Astrocyte (in vitro differentiated cells and primary cell): ENCODE results near the gene ME3. TPM values are rescaled to one million over a fixed set of nuclear protein-coding genes. Genes with fewer than 3 reads are reported as not detected.

Experiments
- DNase-seq: peaks from one replicate; pipeline ENCODE4 v3.0.0-alpha.2; 2010; ENCODE audit warnings: low read depth
- FAIRE-seq: peaks from 2 replicates; lab custom pipeline; 2011; peaks lifted over from hg19 to GRCh38; lab: Jason Lieb, UNC
- H2AFZ ChIP-seq: 2 replicates; pipeline ENCODE4 v1.6.0; 2012; ENCODE audit warnings: low read depth, low read length, inconsistent platforms
- H3K27ac ChIP-seq: 2 replicates; pipeline ENCODE4 v1.5.1; 2011; ENCODE audit warnings: low read depth, low read length, inconsistent platforms
- H3K27me3 ChIP-seq: 2 replicates; pipeline ENCODE4 v1.6.0; 2011; ENCODE audit warnings: low read length, inconsistent platforms; ENCODE audit not compliant: insufficient read depth
- H3K36me3 ChIP-seq: 2 replicates; pipeline ENCODE4 v1.5.1; 2011; ENCODE audit warnings: low read length, inconsistent platforms; ENCODE audit not compliant: insufficient read depth
- H3K4me1 ChIP-seq: 2 replicates; pipeline ENCODE4 v1.5.1; 2011; ENCODE audit warnings: low read length, inconsistent platforms; ENCODE audit not compliant: insufficient read depth
- H3K4me2 ChIP-seq: 2 replicates; pipeline ENCODE4 v1.6.0; 2012; ENCODE audit warnings: low read length, inconsistent platforms
- H3K4me3 ChIP-seq: 2 replicates; pipeline ENCODE4 v1.5.1; 2011; ENCODE audit warnings: low read depth, mild to moderate bottlenecking, low read length, inconsistent platforms; ENCODE audit not compliant: insufficient read depth
- H3K79me2 ChIP-seq: 2 replicates; pipeline ENCODE4 v1.6.0; 2012; ENCODE audit warnings: mild to moderate bottlenecking, low read length, inconsistent platforms; ENCODE audit not compliant: insufficient read depth
- H3K9ac ChIP-seq: 2 replicates; pipeline ENCODE4 v1.6.0; 2012; ENCODE audit warnings: mild to moderate bottlenecking, low read length, inconsistent platforms
- H3K9me3 ChIP-seq: 2 replicates; pipeline ENCODE4 v1.5.1; 2012; ENCODE audit warnings: low read depth, mild to moderate bottlenecking, low read length, inconsistent platforms; ENCODE audit not compliant: insufficient read depth
- H4K20me1 ChIP-seq: 2 replicates; pipeline ENCODE4 v1.6.0; 2012; ENCODE audit warnings: low read length, inconsistent platforms; ENCODE audit not compliant: insufficient read depth
- H3K27ac Mint-ChIP-seq: one replicate; pipeline ENCODE4 v1.8.0; 2021; ENCODE audit warnings: mild to moderate bottlenecking, mixed read lengths; ENCODE audit not compliant: unreplicated experiment
- H3K27me3 Mint-ChIP-seq: one replicate; pipeline ENCODE4 v1.8.0; 2021; ENCODE audit warnings: low read depth, mixed read lengths; ENCODE audit not compliant: unreplicated experiment
- H3K36me3 Mint-ChIP-seq: one replicate; pipeline ENCODE4 v1.8.0; 2021; ENCODE audit warnings: low read depth, mixed read lengths; ENCODE audit not compliant: unreplicated experiment
- H3K4me1 Mint-ChIP-seq: one replicate; pipeline ENCODE4 v1.8.0; 2021; ENCODE audit warnings: low read depth, mixed read lengths; ENCODE audit not compliant: unreplicated experiment
- H3K4me3 Mint-ChIP-seq: one replicate; pipeline ENCODE4 v1.8.0; 2021; ENCODE audit warnings: mild to moderate bottlenecking, moderate library complexity, mixed read lengths; ENCODE audit not compliant: unreplicated experiment
- H3K9me3 Mint-ChIP-seq: one replicate; pipeline ENCODE4 v1.8.0; 2021; ENCODE audit warnings: mild to moderate bottlenecking, mixed read lengths; ENCODE audit not compliant: unreplicated experiment
- EZH2 ChIP-seq: IDR thresholded peaks from 2 replicates; pipeline ENCODE4 v1.6.1; 2012; ENCODE audit warnings: mild to moderate bottlenecking, low read length, inconsistent platforms; ENCODE audit not compliant: insufficient read depth
- total RNA-seq: library from RNA; stranded (reverse); gene quantifications from 2 replicates; pipeline ENCODE4 v1.2.1, GENCODE V29; 2021
- TF ChIP-seq, protein P1 (sequence below): IDR thresholded peaks from 2 replicates; pipeline ENCODE4 v1.5.1; 2011; ENCODE audit warnings: low read depth, mild to moderate bottlenecking, inconsistent platforms, low read length, moderate library complexity; ENCODE audit not compliant: insufficient read depth

The ME3 gene
- total RNA-seq, 1 donor from 2014 or later, result 28.6 TPM

DNA sequence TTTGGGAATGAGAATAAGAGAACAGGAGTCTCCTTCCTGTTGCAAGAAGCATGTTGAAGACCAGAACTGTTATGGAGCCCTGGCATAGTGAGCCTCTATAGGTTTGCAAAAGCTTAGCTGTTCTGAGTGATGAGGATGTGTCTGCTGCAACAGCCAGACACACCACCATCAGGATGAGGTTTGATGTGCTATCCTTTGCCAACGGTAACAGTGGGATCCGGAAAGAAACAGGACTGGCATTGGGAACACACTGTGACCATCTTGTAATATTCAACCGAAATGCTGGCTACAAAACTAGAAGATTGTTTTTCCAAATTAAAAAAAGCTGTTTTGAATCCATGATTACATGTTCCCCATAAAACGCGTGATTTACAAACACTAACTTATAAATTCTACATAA, 117.0 kb downstream of the ME3 start:
- H3K4me1 ChIP-seq, result peaks cover 29% of the 10 kb centered on the region
- no peak overlapping the region for H3K27ac ChIP-seq
- no peak overlapping the region for H3K4me3 ChIP-seq
- H3K4me1 Mint-ChIP-seq, result peaks cover 37% of the 10 kb centered on the region
- no peak overlapping the region for H2AFZ ChIP-seq
- no peaks in the 10 kb centered on the region for H3K79me2 ChIP-seq
- H3K9ac ChIP-seq, result no peak overlapping the region
- H3K9me3 ChIP-seq, result no peaks in the 10 kb centered on the region
- H3K36me3 ChIP-seq, result no peaks in the 10 kb centered on the region
- H4K20me1 ChIP-seq, result no peaks in the 10 kb centered on the region
- H3K4me2 ChIP-seq, result no peak overlapping the region
- H3K27me3 ChIP-seq, result no peaks in the 10 kb centered on the region
- H3K27me3 Mint-ChIP-seq, result no peaks in the 10 kb centered on the region
- no peaks in the 10 kb centered on the region for H3K9me3 Mint-ChIP-seq
- DNase-seq (no peak), FAIRE-seq (no peak)
- H3K27ac Mint-ChIP-seq, result no peak overlapping the region
- no peak for TF ChIP-seq EZH2
- TF ChIP-seq, protein P1, sequence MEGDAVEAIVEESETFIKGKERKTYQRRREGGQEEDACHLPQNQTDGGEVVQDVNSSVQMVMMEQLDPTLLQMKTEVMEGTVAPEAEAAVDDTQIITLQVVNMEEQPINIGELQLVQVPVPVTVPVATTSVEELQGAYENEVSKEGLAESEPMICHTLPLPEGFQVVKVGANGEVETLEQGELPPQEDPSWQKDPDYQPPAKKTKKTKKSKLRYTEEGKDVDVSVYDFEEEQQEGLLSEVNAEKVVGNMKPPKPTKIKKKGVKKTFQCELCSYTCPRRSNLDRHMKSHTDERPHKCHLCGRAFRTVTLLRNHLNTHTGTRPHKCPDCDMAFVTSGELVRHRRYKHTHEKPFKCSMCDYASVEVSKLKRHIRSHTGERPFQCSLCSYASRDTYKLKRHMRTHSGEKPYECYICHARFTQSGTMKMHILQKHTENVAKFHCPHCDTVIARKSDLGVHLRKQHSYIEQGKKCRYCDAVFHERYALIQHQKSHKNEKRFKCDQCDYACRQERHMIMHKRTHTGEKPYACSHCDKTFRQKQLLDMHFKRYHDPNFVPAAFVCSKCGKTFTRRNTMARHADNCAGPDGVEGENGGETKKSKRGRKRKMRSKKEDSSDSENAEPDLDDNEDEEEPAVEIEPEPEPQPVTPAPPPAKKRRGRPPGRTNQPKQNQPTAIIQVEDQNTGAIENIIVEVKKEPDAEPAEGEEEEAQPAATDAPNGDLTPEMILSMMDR, result no peak
- H3K4me3 Mint-ChIP-seq, result no peak overlapping the region
- H3K36me3 Mint-ChIP-seq, result peaks cover 36% of the 10 kb centered on the region

DNA sequence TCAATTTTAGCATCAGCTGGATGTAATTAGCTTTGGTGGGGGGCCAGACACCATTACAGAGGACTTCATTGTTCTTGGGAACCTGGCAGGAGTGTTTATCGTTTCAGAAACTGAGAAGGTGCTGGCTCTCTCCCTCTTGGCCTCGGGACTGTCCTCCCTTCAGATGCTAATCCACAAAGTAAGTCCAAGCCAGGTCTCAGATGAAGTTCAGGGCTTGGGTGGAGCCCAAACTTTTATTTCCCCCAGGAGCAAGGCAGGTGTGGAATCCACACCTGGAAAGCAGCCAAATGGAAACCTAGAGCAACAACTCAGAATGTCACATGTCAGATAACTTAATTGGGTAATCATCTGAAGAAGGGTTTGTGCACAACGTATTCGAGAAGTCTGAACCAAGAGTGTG, 119.2 kb downstream of the ME3 start:
- Mint-ChIP-seq H3K9me3 (no peaks in the 10 kb centered on the region), H3K27me3 (no peaks in the 10 kb centered on the region), H3K27ac (no peak overlapping the region), H3K4me3 (no peak overlapping the region), H3K36me3 (peaks cover 32% of the 10 kb centered on the region), H3K4me1 (peaks cover 23% of the 10 kb centered on the region)
- no peak overlapping the region for H2AFZ ChIP-seq
- H3K4me1 ChIP-seq, result peaks cover 30% of the 10 kb centered on the region
- H3K79me2 ChIP-seq, result no peaks in the 10 kb centered on the region
- TF ChIP-seq, protein P1, result no peak
- TF ChIP-seq EZH2, result no peak
- no peak overlapping the region for H3K9ac ChIP-seq
- no peak overlapping the region for H3K4me3 ChIP-seq
- H3K27me3 ChIP-seq, result no peaks in the 10 kb centered on the region
- no peaks in the 10 kb centered on the region for H3K9me3 ChIP-seq
- no peak overlapping the region for H3K27ac ChIP-seq
- no peak overlapping the region for H3K4me2 ChIP-seq
- no peaks in the 10 kb centered on the region for H3K36me3 ChIP-seq
- no peak for DNase-seq
- H4K20me1 ChIP-seq, result no peaks in the 10 kb centered on the region
- no peak for FAIRE-seq

DNA sequence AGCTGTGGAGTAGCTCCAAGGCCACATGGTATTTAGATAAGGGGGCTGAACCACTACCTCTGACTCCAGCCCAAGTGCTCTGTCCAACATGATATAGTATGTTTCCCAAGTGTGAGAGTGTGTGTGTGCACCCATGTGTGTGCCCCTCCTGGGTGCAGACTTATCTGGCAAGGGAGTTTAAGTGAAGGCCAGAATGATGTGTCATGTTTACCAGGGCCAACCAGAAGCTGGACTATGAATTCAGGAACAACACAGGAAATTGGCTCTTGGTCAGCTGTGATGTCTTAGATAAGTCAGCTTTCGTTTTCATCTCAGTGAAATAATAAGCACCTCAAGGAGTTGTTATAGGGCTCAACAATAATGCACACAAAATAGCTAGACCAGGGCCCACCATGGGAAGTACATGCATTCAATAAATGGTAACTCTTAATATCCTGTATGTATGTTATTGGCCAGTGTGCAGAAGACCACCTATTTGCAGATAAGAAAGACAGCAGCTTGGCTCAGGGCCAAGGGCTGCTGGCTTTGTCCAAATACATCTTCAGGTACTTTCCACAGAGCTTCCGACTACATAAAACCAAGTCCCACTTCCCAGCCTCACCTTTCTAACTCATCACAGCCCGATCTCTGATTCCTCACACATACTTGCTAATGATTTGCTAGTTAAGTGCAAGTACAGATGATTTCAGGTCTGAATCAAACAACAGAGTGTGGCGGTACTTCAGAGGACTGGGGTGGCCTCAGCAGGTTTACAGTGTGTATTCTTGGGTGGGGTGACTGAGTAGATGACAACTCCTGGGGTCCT, 120.9 kb downstream of the ME3 start:
- H3K79me2 ChIP-seq, result no peaks in the 10 kb centered on the region
- peak; percentile 94 for FAIRE-seq
- peak overlapping the region; percentile 66 for H3K4me2 ChIP-seq
- H3K36me3 ChIP-seq, result no peaks in the 10 kb centered on the region
- peak; percentile 98 for DNase-seq
- TF ChIP-seq, protein P1, result no peak
- no peak for TF ChIP-seq EZH2
- H3K27ac Mint-ChIP-seq, result peak overlapping the region; percentile 64
- peak overlapping the region; percentile 64 for H3K27ac ChIP-seq
- no peak overlapping the region for H3K4me3 ChIP-seq
- no peaks in the 10 kb centered on the region for H4K20me1 ChIP-seq
- no peak overlapping the region for H2AFZ ChIP-seq
- H3K9me3 Mint-ChIP-seq, result no peaks in the 10 kb centered on the region
- peak overlapping the region; percentile 32 for H3K9ac ChIP-seq
- H3K4me1 ChIP-seq, result peaks cover 38% of the 10 kb centered on the region
- H3K9me3 ChIP-seq, result no peaks in the 10 kb centered on the region
- no peaks in the 10 kb centered on the region for H3K27me3 Mint-ChIP-seq
- H3K27me3 ChIP-seq, result no peaks in the 10 kb centered on the region
- H3K36me3 Mint-ChIP-seq, result peaks cover 35% of the 10 kb centered on the region
- H3K4me1 Mint-ChIP-seq, result peaks cover 21% of the 10 kb centered on the region
- no peak overlapping the region for H3K4me3 Mint-ChIP-seq
